H1 (cell line): Measurements from ENCODE around the gene ANAPC15. TPM values are rescaled to one million over a fixed set of nuclear protein-coding genes. Genes with fewer than 3 reads are reported as not detected.

Source experiments
- CTCF ChIA-PET: fragments of 300-600 bp; sonication (Branson Sonifier 250); formaldehyde crosslinking; loops from one replicate; lab custom pipeline; 2021; ENCODE audit not compliant: partially characterized antibody; lab: Charles Lee
- POLR2A ChIA-PET: fragments of 300-600 bp; sonication (Branson Sonifier 250); formaldehyde crosslinking; loops from one replicate; lab custom pipeline; 2021; ENCODE audit warnings: inconsistent platforms; ENCODE audit not compliant: partially characterized antibody; lab: Charles Lee
- DNase-seq, 2 experiments: peaks; one replicate each; pipeline versions ENCODE4 v3.0.0 to v3.0.0-alpha.2; 2010 to 2022; ENCODE audit warnings: low spot score in 2 of 2, low read depth in 1 of 2, mixed read lengths in 1 of 2
- FAIRE-seq: peaks from 2 replicates; lab custom pipeline; 2011; peaks lifted over from hg19 to GRCh38; lab: Jason Lieb, UNC
- H2AFZ ChIP-seq: 2 replicates; pipeline ENCODE4 v1.8.1; 2012; ENCODE audit warnings: low read length, inconsistent platforms
- H2AK5ac ChIP-seq: 2 replicates; pipeline ENCODE4 v1.6.1; 2013; ENCODE audit warnings: low read depth, low read length
- H2BK120ac ChIP-seq: replicated peaks from 2 replicates; pipeline ENCODE3; 2013; ENCODE audit warnings: low read depth, low read length, inconsistent platforms
- H2BK12ac ChIP-seq: 2 replicates; pipeline ENCODE4 v1.6.1; 2013; ENCODE audit warnings: low read depth, low read length
- H2BK15ac ChIP-seq: 2 replicates; pipeline ENCODE4 v1.6.1; 2013; ENCODE audit warnings: low read length
- H2BK20ac ChIP-seq: 2 replicates; pipeline ENCODE4 v1.6.1; 2013; ENCODE audit warnings: low read length
- H2BK5ac ChIP-seq: 2 replicates; pipeline ENCODE4 v1.6.1; 2013; ENCODE audit warnings: low read depth, low read length
- H3K14ac ChIP-seq: 2 replicates; pipeline ENCODE4 v1.6.1; 2013; ENCODE audit warnings: inconsistent platforms; ENCODE audit not compliant: insufficient read length
- H3K18ac ChIP-seq: 2 replicates; pipeline ENCODE4 v1.6.1; 2013; ENCODE audit warnings: low read length; ENCODE audit errors: extremely low read depth
- H3K23ac ChIP-seq: 2 replicates; pipeline ENCODE4 v1.6.1; 2013; ENCODE audit warnings: inconsistent platforms; ENCODE audit not compliant: insufficient read length
- H3K23me2 ChIP-seq: 2 replicates; pipeline ENCODE4 v1.6.1; 2013; ENCODE audit warnings: low read depth, low read length
- H3K27ac ChIP-seq: 2 replicates; pipeline ENCODE4 v1.6.1; 2011; ENCODE audit warnings: low read depth, low read length, inconsistent platforms
- H3K27me3 ChIP-seq, 4 experiments: replicated peaks in 1 of 4; 1 replicate in 1 of 4; 2 replicates in 3 of 4; pipeline versions ENCODE4 v1.6.1 to v1.8.1; 2011 to 2013; ENCODE audit warnings: low read length in 3 of 4, mild to moderate bottlenecking in 3 of 4, inconsistent platforms in 2 of 4, mixed read lengths in 2 of 4, moderate library complexity in 1 of 4; ENCODE audit not compliant: control insufficient read depth in 3 of 4, insufficient read depth in 3 of 4; ENCODE audit errors: extremely low read depth in 1 of 4
- H3K36me3 ChIP-seq, 4 experiments: 2 replicates each; pipeline versions ENCODE4 v1.6.1 to v1.8.1; 2011 to 2013; ENCODE audit warnings: mild to moderate bottlenecking in 4 of 4, low read length in 3 of 4, moderate library complexity in 2 of 4, control low read depth in 1 of 4, inconsistent platforms in 1 of 4; ENCODE audit not compliant: insufficient read depth in 4 of 4, control insufficient read depth in 2 of 4
- H3K4ac ChIP-seq: replicated peaks from 2 replicates; pipeline ENCODE3; 2013; ENCODE audit warnings: low read length, low read depth, mixed read lengths, inconsistent platforms; ENCODE audit not compliant: insufficient read length
- H3K4me1 ChIP-seq, 4 experiments: replicated peaks in 1 of 4; 1 replicate in 1 of 4; 2 replicates in 3 of 4; pipeline versions ENCODE4 v1.6.1 to v1.8.1; 2011 to 2013; ENCODE audit warnings: low read length in 3 of 4, inconsistent platforms in 2 of 4, mixed read lengths in 1 of 4; ENCODE audit not compliant: insufficient read depth in 4 of 4, control insufficient read depth in 3 of 4
- H3K4me2 ChIP-seq, 2 experiments: 2 replicates each; pipeline versions ENCODE4 v1.6.1 to v1.8.1; 2011 to 2013; ENCODE audit warnings: low read depth in 2 of 2, low read length in 2 of 2, control low read depth in 1 of 2, inconsistent platforms in 1 of 2, mild to moderate bottlenecking in 1 of 2; ENCODE audit not compliant: insufficient read depth in 1 of 2
- H3K4me3 ChIP-seq, 4 experiments: fragments of 200-600, 300-600 bp in 1 of 4; sonication (generic), shearing (Covaris generic), sonication (Bioruptor Twin) in 1 of 4; 2 replicates each; pipeline versions ENCODE4 v1.5.1 to v1.8.1; 2011 to 2016; ENCODE audit warnings: low read length in 4 of 4, low read depth in 3 of 4, control low read depth in 2 of 4, inconsistent platforms in 2 of 4, mild to moderate bottlenecking in 2 of 4, mixed read lengths in 1 of 4, moderate library complexity in 1 of 4; ENCODE audit not compliant: insufficient read depth in 2 of 4; ENCODE audit errors: extremely low read depth in 1 of 4
- H3K56ac ChIP-seq: replicated peaks from 2 replicates; pipeline ENCODE3; 2013; ENCODE audit warnings: low read depth, mild to moderate bottlenecking, mixed read lengths, low read length, inconsistent platforms; ENCODE audit not compliant: insufficient read length
- H3K79me1 ChIP-seq: 2 replicates; pipeline ENCODE4 v1.6.1; 2013; ENCODE audit warnings: low read depth, low read length, control low read depth
- H3K79me2 ChIP-seq, 2 experiments: 2 replicates each; pipeline versions ENCODE4 v1.6.1 to v1.8.1; 2012 to 2013; ENCODE audit warnings: low read length in 2 of 2, mild to moderate bottlenecking in 2 of 2, inconsistent platforms in 1 of 2; ENCODE audit not compliant: insufficient read depth in 2 of 2, control insufficient read depth in 1 of 2
- H3K9ac ChIP-seq, 4 experiments: replicated peaks in 1 of 4; 1 replicate in 1 of 4; 2 replicates in 3 of 4; pipeline versions ENCODE4 v1.6.1 to v1.8.1; 2011 to 2013; ENCODE audit warnings: low read depth in 3 of 4, low read length in 3 of 4, control low read depth in 2 of 4, mild to moderate bottlenecking in 2 of 4, moderate library complexity in 2 of 4, inconsistent platforms in 1 of 4; ENCODE audit errors: extremely low read depth in 1 of 4
- H3K9me3 ChIP-seq, 2 experiments: 2 replicates each; pipeline versions ENCODE4 v1.6.1 to v1.8.1; 2012 to 2013; ENCODE audit warnings: mild to moderate bottlenecking in 2 of 2, moderate library complexity in 2 of 2, control low read depth in 1 of 2, inconsistent platforms in 1 of 2, low read depth in 1 of 2, low read length in 1 of 2, mixed read lengths in 1 of 2; ENCODE audit not compliant: insufficient read depth in 2 of 2
- H4K20me1 ChIP-seq, 2 experiments: replicated peaks in 1 of 2; 2 replicates each; pipeline versions ENCODE3 to v1.8.1; 2011 to 2013; ENCODE audit warnings: inconsistent platforms in 2 of 2, low read length in 2 of 2, mild to moderate bottlenecking in 1 of 2; ENCODE audit not compliant: insufficient read depth in 2 of 2, control insufficient read depth in 1 of 2
- H4K5ac ChIP-seq: 2 replicates; pipeline ENCODE4 v1.6.1; 2013; ENCODE audit warnings: low read length, low read depth, mixed read lengths, inconsistent platforms; ENCODE audit not compliant: insufficient read length
- H4K8ac ChIP-seq: 2 replicates; pipeline ENCODE4 v1.8.0; 2013; ENCODE audit warnings: mild to moderate bottlenecking, moderate library complexity, low read length, inconsistent platforms; ENCODE audit not compliant: insufficient read depth; ENCODE audit errors: extremely low read depth
- H4K91ac ChIP-seq: replicated peaks from 2 replicates; pipeline ENCODE3; 2013; ENCODE audit warnings: low read length, mixed read lengths, inconsistent platforms; ENCODE audit not compliant: insufficient read length
- BACH1 ChIP-seq: IDR thresholded peaks from 2 replicates; pipeline ENCODE4 v1.6.1; 2012; ENCODE audit warnings: low read length, improper control_type of control experiment
- BRCA1 ChIP-seq: IDR thresholded peaks from 2 replicates; pipeline ENCODE4 v1.6.1; 2012; ENCODE audit warnings: low read depth, low read length, improper control_type of control experiment
- CHD1 ChIP-seq: IDR thresholded peaks from 2 replicates; pipeline ENCODE4 v1.6.1; 2012; ENCODE audit warnings: low read depth, low read length, improper control_type of control experiment
- EZH2 ChIP-seq: fragments of 200-600 bp; sonication (generic); IDR thresholded peaks from 2 replicates; pipeline ENCODE4 v1.7.1; 2012; ENCODE audit warnings: low read depth, mild to moderate bottlenecking, moderate library complexity, low read length, inconsistent platforms; ENCODE audit not compliant: severe bottlenecking
- SAP30 ChIP-seq: fragments of 300-600 bp; sonication (generic); IDR thresholded peaks from 2 replicates; pipeline ENCODE4 v1.7.1; 2012; ENCODE audit warnings: low read length, moderate library complexity, mild to moderate bottlenecking, inconsistent platforms; ENCODE audit not compliant: insufficient read depth, insufficient replicate concordance
- SIN3A ChIP-seq, 2 experiments: IDR thresholded peaks in 1 of 2; conservative IDR thresholded peaks in 1 of 2; 2 replicates each; pipeline ENCODE4 v1.6.1; 2011 to 2012; ENCODE audit warnings: low read length in 2 of 2, improper control_type of control experiment in 1 of 2, low read depth in 1 of 2, mild to moderate bottlenecking in 1 of 2
- SIRT6 ChIP-seq: IDR thresholded peaks from one replicate; pipeline ENCODE4 v1.7.1; 2012; ENCODE audit warnings: low read length, inconsistent platforms
- ZNF274 ChIP-seq: IDR thresholded peaks from 2 replicates; pipeline ENCODE4 v1.7.0; 2012; ENCODE audit warnings: low read length, borderline replicate concordance; ENCODE audit errors: extremely low read depth
- WGBS, 2 experiments: shearing (Covaris generic) in 1 of 2; methylation state at CpG; one replicate each; pipeline versions ENCODE4 v1.1.6 to v1.1.7; 2013 to 2015; ENCODE audit warnings: low lambda C conversion rate in 2 of 2, mixed read lengths in 2 of 2, inconsistent platforms in 1 of 2, low coverage in 1 of 2, missing lambda C conversion rate in 1 of 2; ENCODE audit not compliant: insufficient replicate concordance in 2 of 2, insufficient coverage in 1 of 2, insufficient read length in 1 of 2; ENCODE audit errors: extremely low coverage in 1 of 2, missing lambda C conversion rate in 1 of 2; 5-methylcytosine and 5-hydroxymethylcytosine counted together
- polyA plus RNA-seq, 7 experiments: library from polyadenylated mRNA; depleted of rRNA in 3 of 7; stranded (reverse) in 5 of 7; unstranded in 2 of 7; fragments of >200 nt in 5 of 7; fragments of 200-250 nt in 2 of 7; gene quantifications; 1 replicate in 5 of 7; 2 replicates in 1 of 7; 4 replicates in 1 of 7; pipeline versions ENCODE4 v1.2.1 to v1.2.3, GENCODE V29; 2011 to 2013; ENCODE audit warnings: missing spikeins in 2 of 7, mixed read lengths in 2 of 7
- total RNA-seq: library from RNA; stranded (reverse); fragmentation: NEBNext Ultra II Directional; extraction: Animal tissue kit (Norgen Biotek cat#: 25700); gene quantifications from 2 replicates; pipeline ENCODE4 v1.2.1, GENCODE V29; 2021

The ANAPC15 gene
- total and polyA plus RNA-seq, 2 of the 8 experiments (the other 6 are each of a cell fraction or from before 2014, with no cell fraction given) = 66.2 to 74.9 TPM

- ChIA-PET POLR2A (interaction anchor here (1.0 to 8.4 kb wide), 6 partner anchors 10 to 55 kb away, joined by 3 to 144 read pairs (median 8); partner anchors contain the start of genes ANAPC15 and LAMTOR1), CTCF (interaction anchor here (2.3 to 2.5 kb wide), 3 partner anchors 50 to 56 kb away, joined by 7 to 13 read pairs (median 10); no protein-coding TSS in a partner anchor)
- Histone ChIP-seq H4K20me1 (peaks cover 2 to 4% of the 10 kb centered on the region in 2 experiments), H4K91ac (peak within 1 kb of the TSS; percentile 23), H3K23me2 (peaks cover 4% of the 10 kb centered on the region; the same call in 1 of the 2 replicates), H3K4ac (peak within 1 kb of the TSS; percentile 85), H2AFZ (0 out of 2 replicates have a peak within 1 kb of the TSS, but pooled peaks have one; percentile 10), H3K4me3 (peak within 1 kb of the TSS; percentile 66 to 100 (median 86)), H3K27ac (peak within 1 kb of the TSS; percentile 84), H3K36me3 (no peaks in the 10 kb centered on the region; a peak in 1 of 8 replicates), H3K23ac (no peak within 1 kb of the TSS), H3K79me1 (no peaks in the 10 kb centered on the region; the same call in 1 of the 2 replicates), H3K4me2 (peak within 1 kb of the TSS; percentile 79 to 86), H3K56ac (peak within 1 kb of the TSS; percentile 80), H2AK5ac (0 out of 2 replicates have a peak within 1 kb of the TSS, but pooled peaks have one; percentile 19), H3K14ac (no peak within 1 kb of the TSS), H3K79me2 (peaks cover 13 to 44% of the 10 kb centered on the region in 2 experiments; a peak in 3 of 4 replicates), H2BK5ac (peak within 1 kb of the TSS; percentile 95), H2BK120ac (no peak within 1 kb of the TSS), H3K27me3 (no peaks in the 10 kb centered on the region), H3K4me1 (no peaks in the 10 kb centered on the region; a peak in 2 of 7 replicates), H2BK12ac (peak within 1 kb of the TSS; percentile 96), H3K9ac (peak within 1 kb of the TSS; percentile 57 to 87 (median 74)), H2BK20ac (no peak within 1 kb of the TSS), H4K5ac (peak within 1 kb of the TSS; percentile 49), H2BK15ac (0 out of 2 replicates have a peak within 1 kb of the TSS, but pooled peaks have one; percentile 88), H4K8ac (peak within 1 kb of the TSS; percentile 88; the same call in 1 of the 2 replicates), H3K18ac (peak within 1 kb of the TSS; percentile 96), H3K9me3 (no peaks in the 10 kb centered on the region)
- FAIRE-seq (peak; percentile 90), DNase-seq (peak; percentile 98 to 100)
- WGBS, 2 experiments = 3% methylated on average over 56 of the region's 60 CpGs; no CpG with 5 or more reads in 1 of the 2 experiments
- TF ChIP-seq BRCA1 (no peak), SIN3A (conservative IDR thresholded peaks at IDR 0.05 in 1 of 2, IDR thresholded peaks at IDR 0.05 in 1 of 2; ENCODE audit: low read depth in 1 of 2, low read length in 2 of 2) (peak in 1 of 2 experiments; percentile 91; a peak in 2 of 4 replicates), BACH1 (no peak), SIRT6 (no peak), EZH2 (no peak), ZNF274 (no peak), SAP30 (peak; percentile 36), CHD1 (no peak)
Observed at GRCh38 chr11:72080326-72081183, 31.9 kb downstream of the ANAPC15 start, which contains the start of the genes LRRC51 and NUMA1. LRRC51 (plus strand) TSS chr11:72080850; CDS start chr11:72089084, 8,234 bp downstream. NUMA1 (minus strand) TSS chr11:72080542; CDS start chr11:72035943, 44,599 bp downstream.
